Activated naive CD4-positive, alpha-beta T cell treated with anti-CD3 and anti-CD28 coated beads for 36 hours (primary cell): ENCODE measurements around the gene BSND. TPM values are rescaled to one million over a fixed set of nuclear protein-coding genes. Genes with fewer than 3 reads are reported as not detected.

Experiments
- CTCF ChIA-PET: fragments of 350-600 bp; sonication (Branson Sonifier 250); formaldehyde crosslinking; loops from one replicate; lab custom pipeline; 2021; ENCODE audit warnings: antibody characterized with exemption; lab: Charles Lee
- DNase-seq: peaks from one replicate; pipeline ENCODE4 v3.0.0-alpha.2; 2020
- H3K27ac Mint-ChIP-seq: one replicate; pipeline ENCODE4 v1.8.0; 2021; ENCODE audit warnings: mild to moderate bottlenecking, mixed read lengths
- H3K27me3 Mint-ChIP-seq: one replicate; pipeline ENCODE4 v1.8.0; 2021; ENCODE audit warnings: low read depth, mixed read lengths
- H3K36me3 Mint-ChIP-seq: one replicate; pipeline ENCODE4 v1.8.0; 2021; ENCODE audit warnings: low read depth, mixed read lengths
- H3K4me1 Mint-ChIP-seq: one replicate; pipeline ENCODE4 v1.8.0; 2021; ENCODE audit warnings: low read depth, mixed read lengths
- H3K4me3 Mint-ChIP-seq: one replicate; pipeline ENCODE4 v1.8.0; 2021; ENCODE audit warnings: mild to moderate bottlenecking, moderate library complexity, mixed read lengths
- H3K9me3 Mint-ChIP-seq: one replicate; pipeline ENCODE4 v1.8.0; 2021; ENCODE audit warnings: mixed read lengths
- intact Hi-C: fragments of 100-400 bp; cut with micrococcal nuclease; formaldehyde crosslinking; loops from one replicate; pipeline ENCODE4 v1.15.1; 2023
- total RNA-seq, 2 experiments: library from RNA; stranded (reverse); gene quantifications; one replicate each; pipeline ENCODE4 v1.2.3, GENCODE V29; 2021

The BSND gene
- total RNA-seq, 2 experiments from 2014 or later: not detected

DNA sequence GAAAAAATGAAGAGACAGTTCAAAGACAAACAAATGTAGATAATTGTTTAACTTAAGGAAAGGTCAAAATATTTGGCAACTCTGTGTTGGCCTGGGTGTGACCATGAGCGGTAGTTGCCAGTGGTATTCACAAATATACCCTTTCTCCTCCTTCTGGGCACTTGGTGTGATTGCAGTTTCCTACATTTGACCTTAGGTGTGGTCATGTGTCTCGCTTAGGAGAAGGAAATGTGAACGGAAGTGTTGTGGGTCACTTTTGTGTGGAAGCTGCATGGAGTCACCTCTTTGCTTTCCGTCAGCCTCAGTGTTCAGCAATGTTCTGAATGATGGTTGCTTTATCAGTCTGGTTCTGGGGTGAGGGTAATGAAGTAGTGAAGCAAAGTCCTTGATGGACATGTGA lies 37.2 kb downstream of the BSND start:
- CTCF ChIA-PET: interaction anchor here (0.9 to 1.6 kb wide), 2 partner anchors 14 to 85 kb away, joined by 3 to 7 read pairs; no protein-coding TSS in a partner anchor
- H3K4me1 Mint-ChIP-seq: peaks cover 5% of the 10 kb centered on the region
- H3K4me3 Mint-ChIP-seq: no peak overlapping the region
- peaks cover 42% of the 10 kb centered on the region for H3K27me3 Mint-ChIP-seq
- no peak overlapping the region for H3K27ac Mint-ChIP-seq
- intact Hi-C loops: no loop called here
- no peak for DNase-seq
- H3K36me3 Mint-ChIP-seq: no peaks in the 10 kb centered on the region
- no peaks in the 10 kb centered on the region for H3K9me3 Mint-ChIP-seq

DNA sequence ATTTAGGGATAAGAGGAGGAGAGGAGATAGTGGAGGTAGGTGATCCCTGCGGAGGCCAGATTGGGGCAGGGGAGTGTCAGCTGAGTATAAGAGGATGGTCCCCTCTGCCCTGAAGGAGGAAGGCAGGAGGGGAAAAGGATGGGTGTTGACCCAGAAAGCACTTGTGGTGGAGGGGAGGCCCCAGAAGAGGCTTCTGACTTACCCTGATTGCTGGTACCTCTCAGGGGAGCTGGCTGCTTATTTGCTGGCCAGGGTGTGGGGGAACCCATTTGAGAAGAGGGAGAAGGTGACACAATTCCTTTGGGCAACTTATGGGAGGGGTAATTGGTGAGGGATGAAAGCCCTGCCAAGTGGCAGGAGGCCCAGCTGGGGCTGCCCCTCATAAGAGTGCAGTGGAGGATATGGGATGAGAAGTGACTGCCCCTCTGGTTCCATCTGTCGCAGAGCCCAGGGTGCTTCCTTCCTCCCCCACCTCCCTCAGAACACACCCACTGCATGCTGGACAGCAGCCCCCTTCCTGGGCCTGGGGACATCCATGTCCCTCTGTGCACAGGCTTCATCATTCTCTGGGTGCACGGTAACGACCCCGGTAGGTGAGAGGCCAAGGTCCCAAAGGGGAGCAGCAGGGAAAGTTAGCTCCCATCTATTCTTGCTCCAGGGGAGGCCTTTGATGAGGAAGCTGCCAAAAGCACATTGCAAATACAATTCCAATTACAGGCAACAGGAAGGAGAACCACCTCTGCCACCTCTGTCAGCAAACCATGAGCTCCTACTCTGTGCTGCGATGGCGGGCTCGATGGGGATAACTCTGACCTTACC lies 39.2 kb downstream of the BSND start:
- Mint-ChIP-seq H3K27ac (no peak overlapping the region), H3K36me3 (no peaks in the 10 kb centered on the region), H3K27me3 (peaks cover 51% of the 10 kb centered on the region), H3K4me1 (peaks cover 5% of the 10 kb centered on the region), H3K9me3 (no peaks in the 10 kb centered on the region), H3K4me3 (no peak overlapping the region)
- intact Hi-C loops: no loop called here
- CTCF ChIA-PET: interaction anchor here (1.4 kb wide), 1 partner anchor 16 kb away, joined by 4 read pairs; no protein-coding TSS in a partner anchor
- DNase-seq: no peak

DNA sequence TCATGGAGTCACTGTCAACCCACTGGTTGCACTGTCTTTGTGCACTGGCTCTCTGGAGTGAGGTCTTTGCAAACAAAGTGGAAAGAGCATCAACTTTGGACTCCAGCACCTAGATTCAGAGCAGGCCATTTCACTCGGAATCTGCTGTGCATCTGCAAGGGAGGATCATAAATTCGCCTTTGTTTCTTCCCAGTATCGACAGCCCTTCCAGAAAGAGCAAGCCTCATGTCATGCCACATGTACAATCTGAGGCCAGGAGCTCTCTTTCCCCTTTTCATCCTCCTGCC lies 39.8 kb downstream of the BSND start:
- CTCF ChIA-PET: interaction anchor here (1.4 kb wide), 1 partner anchor 16 kb away, joined by 4 read pairs; no protein-coding TSS in a partner anchor
- intact Hi-C loops: no loop called here
- Mint-ChIP-seq H3K36me3 (no peaks in the 10 kb centered on the region), H3K27me3 (peaks cover 51% of the 10 kb centered on the region), H3K4me1 (peaks cover 5% of the 10 kb centered on the region), H3K9me3 (no peaks in the 10 kb centered on the region), H3K4me3 (no peak overlapping the region), H3K27ac (no peak overlapping the region)
- DNase-seq: no peak

DNA sequence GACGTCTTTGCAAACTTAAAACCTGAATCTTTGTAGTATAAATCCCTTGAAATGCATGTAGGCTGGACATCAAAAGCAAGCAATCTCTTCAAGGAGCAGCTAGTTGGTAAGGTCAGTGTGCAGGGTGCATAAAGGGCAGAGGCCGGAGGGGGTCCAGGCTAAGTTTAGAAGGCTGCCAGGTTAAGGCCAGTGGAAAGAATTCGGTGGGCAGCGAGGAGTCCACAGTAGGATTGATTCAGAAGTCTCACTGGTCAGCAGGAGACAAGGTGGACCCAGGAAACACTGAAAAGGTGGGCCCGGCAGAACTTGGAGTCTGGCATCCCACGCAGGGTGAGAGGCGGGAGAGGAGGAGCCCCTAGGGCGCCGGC lies 40.2 kb downstream of the BSND start:
- intact Hi-C loops: no loop called here
- no peak for DNase-seq
- Mint-ChIP-seq H3K9me3 (no peaks in the 10 kb centered on the region), H3K36me3 (no peaks in the 10 kb centered on the region), H3K4me1 (peaks cover 5% of the 10 kb centered on the region), H3K27me3 (peaks cover 51% of the 10 kb centered on the region), H3K4me3 (no peak overlapping the region), H3K27ac (no peak overlapping the region)
- CTCF ChIA-PET: no interaction called here

DNA sequence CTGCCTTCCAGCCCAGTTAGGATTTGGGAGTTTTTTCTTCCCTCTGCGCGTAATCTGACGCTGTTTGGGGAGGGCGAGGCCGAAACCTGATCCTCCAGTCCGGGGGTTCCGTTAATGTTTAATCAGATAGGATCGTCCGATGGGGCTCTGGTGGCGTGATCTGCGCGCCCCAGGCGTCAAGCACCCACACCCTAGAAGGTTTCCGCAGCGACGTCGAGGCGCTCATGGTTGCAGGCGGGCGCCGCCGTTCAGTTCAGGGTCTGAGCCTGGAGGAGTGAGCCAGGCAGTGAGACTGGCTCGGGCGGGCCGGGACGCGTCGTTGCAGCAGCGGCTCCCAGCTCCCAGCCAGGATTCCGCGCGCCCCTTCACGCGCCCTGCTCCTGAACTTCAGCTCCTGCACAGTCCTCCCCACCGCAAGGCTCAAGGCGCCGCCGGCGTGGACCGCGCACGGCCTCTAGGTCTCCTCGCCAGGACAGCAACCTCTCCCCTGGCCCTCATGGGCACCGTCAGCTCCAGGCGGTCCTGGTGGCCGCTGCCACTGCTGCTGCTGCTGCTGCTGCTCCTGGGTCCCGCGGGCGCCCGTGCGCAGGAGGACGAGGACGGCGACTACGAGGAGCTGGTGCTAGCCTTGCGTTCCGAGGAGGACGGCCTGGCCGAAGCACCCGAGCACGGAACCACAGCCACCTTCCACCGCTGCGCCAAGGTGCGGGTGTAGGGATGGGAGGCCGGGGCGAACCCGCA lies 40.8 kb downstream of the BSND start, which contains the start of gene PCSK9:
Gene PCSK9 (plus strand): TSS at position 207 of the 741 bp plus-strand sequence. CDS start 290 bp downstream, at position 497.
- intact Hi-C loops: no loop called here
- Mint-ChIP-seq H3K9me3 (no peaks in the 10 kb centered on the region), H3K4me3 (no peak within 1 kb of the TSS), H3K4me1 (peaks cover 5% of the 10 kb centered on the region), H3K27me3 (peaks cover 51% of the 10 kb centered on the region), H3K36me3 (no peaks in the 10 kb centered on the region), H3K27ac (no peak within 1 kb of the TSS)
- DNase-seq: no peak
- CTCF ChIA-PET: no interaction called here

DNA sequence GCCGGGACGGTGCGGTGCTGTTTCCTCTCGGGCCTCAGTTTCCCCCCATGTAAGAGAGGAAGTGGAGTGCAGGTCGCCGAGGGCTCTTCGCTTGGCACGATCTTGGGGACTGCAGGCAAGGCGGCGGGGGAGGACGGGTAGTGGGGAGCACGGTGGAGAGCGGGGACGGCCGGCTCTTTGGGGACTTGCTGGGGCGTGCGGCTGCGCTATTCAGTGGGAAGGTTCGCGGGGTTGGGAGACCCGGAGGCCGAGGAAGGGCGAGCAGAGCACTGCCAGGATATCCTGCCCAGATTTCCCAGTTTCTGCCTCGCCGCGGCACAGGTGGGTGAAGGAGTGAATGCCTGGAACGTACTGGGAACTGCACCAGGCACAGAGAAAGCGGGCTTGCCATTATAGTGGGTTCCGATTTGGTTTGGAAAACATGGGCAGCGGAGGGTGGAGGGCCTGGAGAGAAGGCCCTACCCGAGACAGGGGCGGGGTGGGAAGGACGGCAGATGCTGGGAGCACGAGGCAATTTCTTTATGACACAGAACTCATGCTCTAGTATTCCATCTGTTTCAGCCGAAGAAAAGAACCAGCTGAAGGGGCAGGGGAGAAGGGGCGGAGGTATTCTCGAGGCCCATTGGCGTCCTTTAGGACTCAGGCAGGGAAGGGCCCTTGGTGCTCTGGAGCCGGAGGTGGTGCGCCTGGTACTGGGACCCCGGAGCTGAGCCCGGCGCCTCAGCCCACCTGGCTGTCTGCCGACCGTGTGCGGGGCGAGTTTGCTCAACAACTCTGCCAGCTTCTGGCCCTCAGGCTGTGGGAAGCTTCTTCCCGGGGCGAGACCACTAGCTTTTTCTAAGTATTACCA lies 41.6 kb downstream of the BSND start:
- no peak for DNase-seq
- H3K27me3 Mint-ChIP-seq: peaks cover 51% of the 10 kb centered on the region
- CTCF ChIA-PET: no interaction called here
- peaks cover 5% of the 10 kb centered on the region for H3K4me1 Mint-ChIP-seq
- H3K9me3 Mint-ChIP-seq: no peaks in the 10 kb centered on the region
- H3K36me3 Mint-ChIP-seq: no peaks in the 10 kb centered on the region
- no peak overlapping the region for H3K4me3 Mint-ChIP-seq
- H3K27ac Mint-ChIP-seq: no peak overlapping the region
- intact Hi-C loops: no loop called here

DNA sequence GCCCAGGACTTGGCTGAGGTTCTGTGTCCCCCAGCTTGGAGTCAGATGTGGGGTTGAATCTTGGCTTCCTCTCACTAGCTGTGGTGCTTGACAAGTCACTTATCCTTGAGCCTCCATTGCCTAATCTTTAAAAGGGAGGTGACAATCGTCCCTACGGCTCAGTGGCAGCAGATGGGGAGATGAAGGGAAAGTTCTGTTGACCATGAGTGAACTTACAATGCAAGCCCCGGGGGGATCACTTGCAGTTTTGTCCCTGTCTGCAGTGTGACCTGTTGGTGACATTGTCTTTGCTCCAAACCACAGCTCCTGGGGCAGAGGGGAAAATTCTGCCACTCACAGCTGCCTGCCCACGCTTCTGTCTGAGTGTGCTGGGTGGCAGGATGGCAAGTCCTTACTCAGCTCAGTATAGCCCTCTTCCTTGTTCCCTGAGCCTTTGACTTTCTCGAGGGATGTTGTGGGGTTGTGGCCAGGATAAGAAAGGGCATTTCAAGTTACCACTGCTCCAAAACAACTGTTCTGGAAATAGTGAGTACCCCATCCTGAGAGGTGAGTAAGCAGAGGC lies 42.3 kb downstream of the BSND start:
- H3K4me1 Mint-ChIP-seq: peaks cover 5% of the 10 kb centered on the region
- H3K4me3 Mint-ChIP-seq: no peak overlapping the region
- intact Hi-C loops: no loop called here
- no peaks in the 10 kb centered on the region for H3K36me3 Mint-ChIP-seq
- CTCF ChIA-PET: no interaction called here
- H3K27me3 Mint-ChIP-seq: peaks cover 49% of the 10 kb centered on the region
- DNase-seq: no peak
- H3K9me3 Mint-ChIP-seq: no peaks in the 10 kb centered on the region
- H3K27ac Mint-ChIP-seq: no peak overlapping the region

DNA sequence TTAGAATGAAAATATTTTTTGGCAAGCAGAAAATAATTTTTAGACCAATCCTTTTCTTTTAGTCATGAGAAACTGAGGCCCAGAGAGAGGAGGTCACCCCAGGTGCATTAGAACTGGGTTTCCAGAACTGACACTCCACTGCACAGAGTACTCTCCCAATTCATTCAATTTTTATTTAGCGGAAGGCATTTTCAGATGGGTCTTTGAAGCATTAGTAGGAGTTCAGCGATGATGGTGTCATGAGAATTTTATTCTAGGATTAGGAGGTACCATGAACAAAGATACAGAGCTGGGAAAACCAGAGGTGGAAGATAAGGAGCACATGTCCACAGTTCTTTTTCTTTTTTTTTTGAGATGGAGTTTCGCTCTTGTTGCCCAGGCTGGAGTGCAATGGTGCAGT lies 42.9 kb downstream of the BSND start:
- no peaks in the 10 kb centered on the region for H3K36me3 Mint-ChIP-seq
- H3K27ac Mint-ChIP-seq: no peak overlapping the region
- peaks cover 5% of the 10 kb centered on the region for H3K4me1 Mint-ChIP-seq
- H3K4me3 Mint-ChIP-seq: no peak overlapping the region
- H3K27me3 Mint-ChIP-seq: peaks cover 44% of the 10 kb centered on the region
- H3K9me3 Mint-ChIP-seq: no peaks in the 10 kb centered on the region
- no peak for DNase-seq
- CTCF ChIA-PET: no interaction called here
- intact Hi-C loops: no loop called here

DNA sequence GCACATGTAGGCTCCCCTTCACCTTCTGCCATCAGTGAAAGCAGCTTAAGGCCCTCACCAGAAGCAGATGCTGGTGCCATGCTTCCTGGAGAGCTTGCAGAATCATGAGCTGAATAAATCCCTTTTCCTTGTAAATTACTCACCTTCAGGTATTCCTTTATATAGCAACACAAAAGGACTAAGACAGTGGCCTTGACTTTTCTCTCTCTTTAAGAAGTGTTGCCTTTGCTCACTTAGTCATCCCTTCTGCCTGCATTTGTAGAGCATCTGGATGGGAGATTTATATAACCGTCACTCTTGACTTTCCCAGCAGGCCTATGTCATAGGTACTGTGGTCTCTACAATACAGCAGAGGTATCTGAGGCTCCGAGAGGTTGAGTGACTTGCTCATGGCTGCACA lies 44.3 kb downstream of the BSND start:
- intact Hi-C loops: no loop called here
- peaks cover 5% of the 10 kb centered on the region for H3K4me1 Mint-ChIP-seq
- H3K36me3 Mint-ChIP-seq: no peaks in the 10 kb centered on the region
- no peak overlapping the region for H3K27ac Mint-ChIP-seq
- no peak overlapping the region for H3K4me3 Mint-ChIP-seq
- CTCF ChIA-PET: interaction anchor here (1.4 kb wide), 1 partner anchor 21 kb away, joined by 3 read pairs; no protein-coding TSS in a partner anchor
- H3K27me3 Mint-ChIP-seq: peaks cover 34% of the 10 kb centered on the region
- DNase-seq: no peak
- H3K9me3 Mint-ChIP-seq: no peaks in the 10 kb centered on the region

DNA sequence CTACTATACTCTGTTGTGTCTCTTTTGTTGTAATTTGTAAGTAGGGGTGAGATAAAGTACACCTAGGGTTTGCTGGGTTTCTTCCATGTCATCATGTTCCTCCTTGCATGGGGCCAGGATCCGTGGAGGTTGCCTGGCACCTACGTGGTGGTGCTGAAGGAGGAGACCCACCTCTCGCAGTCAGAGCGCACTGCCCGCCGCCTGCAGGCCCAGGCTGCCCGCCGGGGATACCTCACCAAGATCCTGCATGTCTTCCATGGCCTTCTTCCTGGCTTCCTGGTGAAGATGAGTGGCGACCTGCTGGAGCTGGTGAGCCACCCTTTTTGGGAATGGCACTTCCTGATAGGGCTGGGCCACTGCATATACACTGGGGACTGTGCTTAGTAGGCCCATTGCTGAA lies 45.0 kb downstream of the BSND start:
- Mint-ChIP-seq H3K4me3 (no peak overlapping the region), H3K36me3 (no peaks in the 10 kb centered on the region), H3K27me3 (peaks cover 27% of the 10 kb centered on the region), H3K9me3 (no peaks in the 10 kb centered on the region), H3K4me1 (peaks cover 5% of the 10 kb centered on the region), H3K27ac (no peak overlapping the region)
- intact Hi-C loops: no loop called here
- no peak for DNase-seq
- CTCF ChIA-PET: no interaction called here

DNA sequence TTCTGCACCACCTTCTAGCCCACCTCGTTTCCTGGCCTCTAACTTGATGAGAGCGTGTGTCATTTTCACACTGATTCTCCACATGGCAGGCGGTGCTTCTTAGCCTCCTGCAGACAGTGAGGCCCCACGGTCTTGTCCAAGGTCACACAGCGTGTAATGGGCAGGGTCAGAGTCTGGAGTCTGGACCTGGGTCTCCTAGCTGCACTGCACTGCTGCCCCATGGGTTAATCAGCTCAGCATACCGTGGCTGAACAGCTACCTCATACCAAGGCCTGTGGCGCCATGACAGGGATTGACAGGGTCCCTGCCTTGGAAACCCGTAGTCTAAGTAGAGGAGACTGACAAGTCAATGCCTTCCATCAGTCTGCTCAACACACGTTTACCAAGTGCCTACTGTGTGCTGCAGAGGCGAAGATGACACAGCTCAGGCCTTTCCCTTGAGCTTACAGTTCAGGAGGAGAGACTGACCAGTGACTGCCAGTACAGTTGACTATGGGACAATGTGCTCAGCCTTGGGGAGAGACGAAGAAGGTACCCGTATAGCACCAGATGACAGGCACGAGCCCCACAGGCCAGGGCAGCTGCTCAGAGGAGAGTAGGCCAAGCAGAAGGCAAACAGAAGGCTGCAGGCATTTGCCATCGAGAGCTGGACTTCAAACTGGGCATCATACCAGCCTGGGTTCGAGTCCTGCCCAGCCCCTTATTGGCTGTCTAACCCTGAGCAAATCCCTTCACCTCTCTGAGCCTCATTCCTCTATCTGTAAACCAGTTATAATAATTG lies 46.1 kb downstream of the BSND start:
- Mint-ChIP-seq H3K4me3 (no peak overlapping the region), H3K27ac (no peak overlapping the region), H3K4me1 (peaks cover 5% of the 10 kb centered on the region), H3K27me3 (peaks cover 20% of the 10 kb centered on the region), H3K36me3 (no peaks in the 10 kb centered on the region), H3K9me3 (no peaks in the 10 kb centered on the region)
- intact Hi-C loops: no loop called here
- DNase-seq: no peak
- CTCF ChIA-PET: no interaction called here
